MM.1S (cell line): Measurements from ENCODE around the gene IGFBP5.

Source experiments
- DNase-seq: peaks from one replicate; pipeline ENCODE4 v3.0.0-alpha.2; 2015
- H2AFZ ChIP-seq: fragments of 300-600 bp; sonication (generic); 2 replicates; pipeline ENCODE4 v1.6.0; 2016; ENCODE audit warnings: antibody characterized with exemption, low read length
- H3F3A ChIP-seq: fragments of 300-600 bp; sonication (generic); 2 replicates; pipeline ENCODE4 v1.6.1; 2016; ENCODE audit warnings: mild to moderate bottlenecking, antibody characterized with exemption, low read length, moderate library complexity, mixed read lengths; ENCODE audit not compliant: insufficient read depth
- H3K27ac ChIP-seq: fragments of 300-600 bp; sonication (generic); 2 replicates; pipeline ENCODE4 v1.5.1; 2016; ENCODE audit warnings: mild to moderate bottlenecking, low read length
- H3K27me3 ChIP-seq: fragments of 300-600 bp; sonication (generic); replicated peaks from 2 replicates; pipeline ENCODE4 v1.6.0; 2016; ENCODE audit warnings: low read length; ENCODE audit not compliant: insufficient read depth
- H3K36me3 ChIP-seq: fragments of 300-600 bp; sonication (generic); replicated peaks from 2 replicates; pipeline ENCODE4 v1.6.1; 2016; ENCODE audit warnings: mild to moderate bottlenecking, low read length, mixed read lengths; ENCODE audit not compliant: insufficient read depth
- H3K4me1 ChIP-seq: fragments of 300-600 bp; sonication (generic); 2 replicates; pipeline ENCODE4 v1.6.1; 2016; ENCODE audit warnings: low read length, mixed read lengths
- H3K4me2 ChIP-seq: fragments of 300-600 bp; sonication (generic); 2 replicates; pipeline ENCODE4 v1.6.0; 2016; ENCODE audit warnings: low read depth, low read length
- H3K4me3 ChIP-seq: fragments of 300-600 bp; sonication (generic); 2 replicates; pipeline ENCODE4 v1.5.1; 2016; ENCODE audit warnings: low read length, mixed read lengths
- H3K79me2 ChIP-seq: fragments of 300-600 bp; sonication (generic); 2 replicates; pipeline ENCODE4 v1.6.1; 2016; ENCODE audit warnings: mixed run types, low read length, mixed read lengths
- H3K9ac ChIP-seq: fragments of 300-600 bp; sonication (generic); 2 replicates; pipeline ENCODE4 v1.6.1; 2016; ENCODE audit warnings: low read length, mixed read lengths
- H3K9me2 ChIP-seq: fragments of 300-600 bp; sonication (generic); replicated peaks from 2 replicates; pipeline ENCODE4 v1.6.1; 2016; ENCODE audit warnings: mild to moderate bottlenecking, low read length, mixed read lengths; ENCODE audit not compliant: insufficient read depth
- H3K9me3 ChIP-seq: fragments of 300-600 bp; sonication (generic); replicated peaks from 2 replicates; pipeline ENCODE4 v1.6.1; 2016; ENCODE audit warnings: mild to moderate bottlenecking, low read length, mixed read lengths; ENCODE audit not compliant: insufficient read depth
- H4K20me1 ChIP-seq: fragments of 300-600 bp; sonication (generic); 2 replicates; pipeline ENCODE4 v1.6.1; 2016; ENCODE audit warnings: mild to moderate bottlenecking, low read length, moderate library complexity, mixed read lengths; ENCODE audit not compliant: insufficient read depth
- CTCF ChIP-seq: fragments of 300-600 bp; sonication (generic); IDR thresholded peaks from 2 replicates; pipeline ENCODE4 v1.5.1; 2016; ENCODE audit warnings: antibody characterized with exemption, low read length, mixed read lengths
- EZH2 ChIP-seq: fragments of 300-600 bp; sonication (generic); optimal IDR thresholded peaks from 2 replicates; pipeline ENCODE3; 2017; ENCODE audit warnings: low read depth, mild to moderate bottlenecking, antibody characterized with exemption, low read length, mixed read lengths
- EZH2phosphoT487 ChIP-seq: fragments of 300-600 bp; sonication (generic); IDR thresholded peaks from 2 replicates; pipeline ENCODE4 v1.6.1; 2018; ENCODE audit warnings: antibody characterized with exemption, low read length

The IGFBP5 gene

GRCh38 chr2:216696321-216696720 lies 972 bp upstream of the IGFBP5 start:
- Histone ChIP-seq H3K9me3 (no peaks in the 10 kb centered on the region), H2AFZ (no peak overlapping the region), H3K27ac (no peak overlapping the region), H3K79me2 (no peaks in the 10 kb centered on the region), H3K36me3 (no peaks in the 10 kb centered on the region), H3K9me2 (no peaks in the 10 kb centered on the region), H3K4me2 (no peak overlapping the region), H3K27me3 (peaks cover 20% of the 10 kb centered on the region), H3K9ac (no peak overlapping the region), H4K20me1 (no peaks in the 10 kb centered on the region), H3K4me1 (no peaks in the 10 kb centered on the region), H3F3A (peaks cover 7% of the 10 kb centered on the region; the same call in 1 of the 2 replicates), H3K4me3 (no peak overlapping the region)
- no peak for TF ChIP-seq EZH2
- no peak for TF ChIP-seq EZH2phosphoT487
- no peak for TF ChIP-seq CTCF
- no peak for DNase-seq

GRCh38 chr2:216694826-216695217 lies 527 bp downstream of the IGFBP5 start:
- H4K20me1 ChIP-seq = no peaks in the 10 kb centered on the region
- no peak overlapping the region for H3K27ac ChIP-seq
- H3K36me3 ChIP-seq = no peaks in the 10 kb centered on the region
- peaks cover 20% of the 10 kb centered on the region for H3K27me3 ChIP-seq
- peaks cover 7% of the 10 kb centered on the region; the same call in 1 of the 2 replicates for H3F3A ChIP-seq
- TF ChIP-seq CTCF (no peak), EZH2phosphoT487 (no peak), EZH2 (no peak)
- no peak for DNase-seq
- H3K4me1 ChIP-seq = no peaks in the 10 kb centered on the region
- H3K79me2 ChIP-seq = no peaks in the 10 kb centered on the region
- H2AFZ ChIP-seq = no peak overlapping the region
- no peaks in the 10 kb centered on the region for H3K9me3 ChIP-seq
- H3K9me2 ChIP-seq = no peaks in the 10 kb centered on the region
- H3K4me2 ChIP-seq = peak overlapping the region; percentile 100; the same call in 1 of the 2 replicates
- H3K4me3 ChIP-seq = 0 out of 2 replicates have a peak overlapping the region, but pooled peaks have one; percentile 69
- no peak overlapping the region for H3K9ac ChIP-seq

- Histone ChIP-seq H3K79me2 (no peaks in the 10 kb centered on the region), H3K9me3 (no peaks in the 10 kb centered on the region), H3K4me3 (peak overlapping the region; percentile 69), H3F3A (peaks cover 7% of the 10 kb centered on the region; the same call in 1 of the 2 replicates), H3K4me1 (no peaks in the 10 kb centered on the region), H2AFZ (0 out of 2 replicates have a peak overlapping the region, but pooled peaks have one; percentile 34), H3K27me3 (peaks cover 20% of the 10 kb centered on the region), H3K9ac (no peak overlapping the region), H4K20me1 (no peaks in the 10 kb centered on the region), H3K4me2 (peak overlapping the region; percentile 100), H3K36me3 (no peaks in the 10 kb centered on the region), H3K27ac (no peak overlapping the region), H3K9me2 (no peaks in the 10 kb centered on the region)
- TF ChIP-seq EZH2phosphoT487 = no peak
- no peak for TF ChIP-seq EZH2
- no peak for TF ChIP-seq CTCF
- peak; percentile 41 for DNase-seq
Observed at GRCh38 chr2:216694082-216694825, 1.1 kb downstream of the IGFBP5 start.
